Measurements from ENCODE around the gene PTGER2.

Gene PTGER2

GRCh38 chr14:52338051-52338681 is 24.1 kb downstream of the PTGER2 start:
- DNase-seq: no peak

- DNase-seq: no peak
These were observed 25.1 kb downstream of the PTGER2 start for GRCh38 chr14:52339262-52339661.

GRCh38 chr14:52342849-52343596 is 28.9 kb downstream of the PTGER2 start:
- DNase-seq: no peak

- no peak for DNase-seq
These were observed 32.7 kb downstream of the PTGER2 start for GRCh38 chr14:52346778-52347177.

- DNase-seq: no peak
These were observed 34.2 kb downstream of the PTGER2 start for GRCh38 chr14:52348279-52348678.

DNA sequence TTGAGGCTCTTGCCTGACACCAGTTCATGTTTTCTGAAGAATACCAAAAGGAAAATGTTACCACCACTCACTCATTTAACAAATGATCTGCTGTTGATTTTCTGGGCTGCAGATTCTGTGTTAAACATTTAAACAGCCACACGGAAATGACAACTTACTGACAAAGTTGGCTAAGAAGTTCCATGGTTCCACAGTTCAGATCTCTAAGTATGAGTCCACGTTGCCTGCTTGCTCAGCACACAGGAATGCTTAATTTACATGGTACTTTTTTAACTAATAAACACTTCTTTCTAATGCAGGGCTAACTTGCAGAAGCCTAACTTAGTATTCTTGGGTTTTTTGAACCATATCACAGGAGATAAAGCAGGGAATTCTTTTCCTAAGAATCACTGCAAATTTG is 34.7 kb downstream of the PTGER2 start:
- no peak for DNase-seq

- DNase-seq: no peak
These were observed 35.6 kb downstream of the PTGER2 start for GRCh38 chr14:52349731-52350130.

DNA sequence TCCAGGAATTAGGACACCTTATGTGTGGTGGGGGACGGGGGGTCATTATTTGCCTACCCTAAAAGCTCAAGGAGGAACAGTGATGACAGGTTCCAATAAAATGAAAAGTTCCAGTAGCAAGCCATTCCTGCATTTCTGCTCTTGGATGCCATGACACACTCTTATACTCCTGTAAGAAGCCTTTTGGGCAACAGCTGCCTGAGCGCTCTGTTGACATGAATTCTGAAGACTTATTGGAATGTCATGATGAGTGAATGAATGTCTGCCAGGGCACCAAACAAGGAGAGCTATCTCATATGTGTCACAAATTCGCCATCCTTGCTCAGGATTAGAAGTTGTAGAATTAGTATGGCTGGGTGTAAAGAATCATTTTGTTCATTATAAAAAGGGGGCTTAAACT is 36.3 kb downstream of the PTGER2 start:
- DNase-seq: no peak

- no peak for DNase-seq
These were observed 37.3 kb downstream of the PTGER2 start for GRCh38 chr14:52351233-52352060.

DNA sequence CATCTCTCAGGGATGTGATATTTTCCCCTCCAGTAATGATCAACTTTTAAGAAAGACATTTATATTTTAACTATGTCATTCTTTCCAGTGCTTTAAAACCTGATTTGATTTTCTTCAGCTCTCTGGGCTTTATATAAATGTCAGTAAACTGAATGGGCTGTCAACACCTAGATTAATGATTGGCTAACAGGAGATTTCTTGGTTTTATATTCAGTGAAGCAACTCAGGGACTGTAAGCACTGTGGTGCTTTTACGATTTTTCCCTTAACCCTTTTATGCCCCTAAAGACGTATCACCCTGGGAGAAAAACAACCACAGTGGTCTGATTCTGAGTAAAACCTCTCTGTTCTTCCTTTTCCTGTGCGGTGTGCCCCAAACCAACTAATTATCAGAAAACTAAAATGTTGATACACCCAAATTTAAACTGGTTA is 38.0 kb downstream of the PTGER2 start:
- no peak for DNase-seq

- no peak for DNase-seq
These were observed 38.5 kb downstream of the PTGER2 start for GRCh38 chr14:52352569-52352968.

DNA sequence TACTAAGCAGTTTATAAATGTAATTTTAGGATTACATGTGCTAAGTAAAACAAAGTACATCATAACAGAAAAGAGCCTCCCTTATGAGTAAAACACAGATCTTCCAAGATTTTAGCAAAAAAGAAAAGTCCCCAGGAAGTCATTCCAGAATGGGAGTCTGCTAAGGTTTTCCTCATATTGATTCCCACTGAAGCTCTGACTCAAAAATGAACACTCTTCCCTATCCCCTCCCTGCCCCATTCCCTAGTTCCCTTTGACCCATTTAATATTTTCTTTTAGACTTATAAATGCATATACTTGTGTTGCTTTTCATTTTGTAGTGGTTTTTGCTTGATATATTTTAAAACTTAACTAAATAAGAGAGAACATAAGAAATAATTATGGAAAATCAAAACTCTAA is 40.1 kb downstream of the PTGER2 start:
- no peak for DNase-seq

DNA sequence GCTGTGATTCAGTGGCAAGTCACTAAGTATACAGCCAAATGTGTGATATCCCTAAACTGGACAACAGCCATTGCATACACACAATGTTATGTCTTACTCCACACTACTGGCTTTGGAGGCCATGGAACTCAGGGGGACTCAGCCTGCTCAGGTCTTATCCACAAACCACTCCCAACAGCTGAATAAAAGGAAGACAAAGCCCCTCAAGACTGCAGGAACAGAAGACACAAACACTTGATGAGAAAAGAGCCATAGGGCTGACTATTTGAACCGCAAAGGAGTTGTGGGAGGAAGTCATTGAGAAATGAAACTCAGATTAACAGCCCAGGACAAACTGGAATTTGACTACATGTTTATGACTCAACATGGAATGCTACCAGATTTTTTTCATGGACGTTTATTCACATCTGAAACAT is 40.9 kb downstream of the PTGER2 start:
- DNase-seq: no peak

- no peak for DNase-seq
These were observed 41.4 kb downstream of the PTGER2 start for GRCh38 chr14:52355526-52355925.

- DNase-seq: no peak
These were observed 41.9 kb downstream of the PTGER2 start for GRCh38 chr14:52356025-52356424.

DNA sequence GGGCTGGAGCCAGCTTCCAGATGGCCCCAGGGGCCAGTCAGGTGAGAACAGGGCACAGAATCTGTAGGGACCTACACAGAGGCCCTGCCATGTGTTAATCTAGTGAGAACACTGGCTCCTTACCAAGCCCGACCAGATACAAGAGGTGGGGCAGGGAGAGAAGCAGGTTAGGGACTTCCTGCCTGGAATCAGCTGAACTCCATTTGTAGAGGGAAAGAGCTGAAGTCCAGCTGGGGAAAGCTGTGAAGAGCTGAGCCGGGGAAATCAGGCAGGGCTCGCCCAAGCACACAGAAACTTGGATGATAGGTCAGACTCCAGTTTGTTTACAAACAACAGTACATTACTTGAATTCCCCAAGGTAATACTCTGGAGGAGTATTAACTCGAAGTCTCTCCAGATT is 46.7 kb downstream of the PTGER2 start:
- no peak for DNase-seq

DNA sequence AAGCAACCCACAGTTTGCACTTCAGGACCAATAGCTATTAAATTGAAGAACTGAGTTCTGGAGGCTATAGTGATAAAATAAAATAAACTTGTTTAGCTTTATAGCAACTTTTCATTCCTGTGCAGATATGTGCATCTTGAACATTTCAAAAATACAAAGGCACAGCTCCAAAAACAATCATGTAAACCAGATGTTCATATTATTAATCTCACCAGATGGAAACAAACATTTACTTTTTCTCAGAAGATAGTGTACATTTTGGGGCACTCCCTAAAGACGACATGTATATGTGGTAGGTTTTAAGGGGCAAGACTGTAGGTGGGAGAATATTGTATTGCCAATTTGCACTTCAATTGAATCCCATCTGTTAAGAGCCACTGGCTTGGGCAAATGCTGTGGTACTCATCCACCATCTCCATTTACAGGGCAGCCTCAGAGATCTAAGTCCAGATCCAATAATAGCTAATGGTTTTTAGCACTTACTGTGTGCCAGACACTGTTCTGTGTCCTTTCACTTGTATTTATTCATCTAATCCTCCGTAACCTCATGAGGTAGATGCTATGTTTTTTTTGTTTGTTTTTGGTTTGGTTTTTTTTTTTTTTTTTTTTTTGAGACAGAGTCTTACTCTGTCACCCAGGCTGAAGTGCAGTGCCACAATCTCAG is 49.1 kb downstream of the PTGER2 start:
- no peak for DNase-seq

GRCh38 chr14:52363961-52364360 is 49.8 kb downstream of the PTGER2 start:
- no peak for DNase-seq

DNA sequence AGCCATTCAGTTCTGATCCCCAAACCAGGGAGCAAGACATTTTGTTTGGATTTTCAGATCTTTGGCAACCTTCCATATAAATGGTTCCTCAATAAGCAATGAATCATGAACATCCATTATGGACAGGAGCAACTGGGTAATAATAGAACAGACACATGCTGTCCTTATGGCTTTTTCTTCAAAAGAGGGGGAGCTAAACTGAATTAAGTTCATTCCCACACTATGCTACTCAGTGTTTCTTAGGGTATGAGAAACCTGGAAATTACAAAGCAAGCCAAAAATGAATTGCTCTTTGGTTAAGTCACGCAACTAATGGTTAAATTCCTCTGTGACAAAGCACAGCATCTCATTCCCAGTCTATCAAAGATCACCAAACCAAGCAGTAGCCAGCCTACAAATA is 51.0 kb downstream of the PTGER2 start:
- no peak for DNase-seq

GRCh38 chr14:52366796-52367315 is 52.7 kb downstream of the PTGER2 start:
- no peak for DNase-seq

DNA sequence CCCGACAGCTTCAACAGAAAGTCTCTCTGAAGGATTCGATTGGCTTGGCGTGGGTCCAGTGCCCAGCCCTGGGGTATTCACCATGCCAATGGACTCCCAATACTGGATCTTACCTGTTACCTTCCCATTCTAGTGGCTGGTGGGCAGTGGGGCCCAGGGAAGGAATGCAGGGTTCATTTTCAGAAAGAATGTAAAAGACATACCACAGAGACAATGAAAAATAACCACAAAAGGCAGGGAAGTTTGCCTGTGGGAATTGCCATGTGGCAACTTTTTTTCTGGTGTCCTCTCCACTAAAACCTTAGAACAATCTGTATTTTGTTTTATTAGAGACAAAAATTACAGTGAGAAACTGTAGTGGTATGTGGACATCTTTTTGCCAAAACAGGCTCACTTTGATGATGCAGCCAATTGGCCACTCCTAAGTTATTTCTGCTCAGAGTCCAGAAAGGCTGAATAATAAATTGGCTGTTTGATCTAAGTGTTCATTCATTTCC is 55.2 kb downstream of the PTGER2 start:
- no peak for DNase-seq

Data from hypothalamus (tissue), 51 donors.